Kidney epithelial cell (primary cell): ENCODE results near the gene INPP5A. TPM values are rescaled to one million over a fixed set of nuclear protein-coding genes. Genes with fewer than 3 reads are reported as not detected.

ENCODE experiments used
- DNase-seq: peaks from one replicate; pipeline ENCODE4 v3.0.0-alpha.2; 2010; ENCODE audit warnings: low read depth
- H3K27me3 ChIP-seq: 2 replicates; pipeline ENCODE4 v1.6.0; 2011; ENCODE audit warnings: low read length; ENCODE audit not compliant: control insufficient read depth, insufficient read depth
- H3K36me3 ChIP-seq: 2 replicates; pipeline ENCODE4 v1.5.1; 2011; ENCODE audit warnings: low read length; ENCODE audit not compliant: control insufficient read depth, insufficient read depth
- H3K4me3 ChIP-seq: 2 replicates; pipeline ENCODE4 v1.5.1; 2011; ENCODE audit warnings: low read depth, mild to moderate bottlenecking, control low read depth, low read length
- total RNA-seq: library from RNA; depleted of rRNA; stranded (reverse); fragments of >200 nt; gene quantifications from 2 replicates; pipeline ENCODE4 v1.2.3, GENCODE V29; 2015
- TF ChIP-seq, protein P1 (sequence below): IDR thresholded peaks from 2 replicates; pipeline ENCODE4 v1.5.1; 2011; ENCODE audit warnings: mild to moderate bottlenecking, moderate library complexity, low read length, control low read depth, inconsistent platforms; ENCODE audit not compliant: insufficient read depth, poor library complexity, severe bottlenecking

Gene INPP5A
- total RNA-seq, 1 donor from 2014 or later = 45.1 TPM

DNA sequence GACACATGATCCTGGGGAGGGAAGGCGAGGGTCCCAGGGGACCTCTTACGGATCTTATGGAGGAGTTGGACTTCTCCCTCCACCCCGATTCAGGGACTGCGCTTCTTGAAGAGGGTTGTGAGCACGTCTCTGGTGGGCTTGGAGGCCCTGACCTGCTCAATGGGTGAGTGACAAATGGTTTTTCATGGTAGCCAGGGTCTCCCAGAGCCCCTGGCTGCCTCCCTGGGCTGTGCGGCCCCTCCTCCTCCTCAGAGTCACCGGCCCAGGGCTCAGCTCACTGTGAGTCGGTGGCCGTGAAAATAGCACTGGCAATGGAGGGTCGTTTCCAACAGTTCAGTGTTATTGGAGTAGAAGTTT is 26.6 kb downstream of the INPP5A start:
- TF ChIP-seq, protein P1, sequence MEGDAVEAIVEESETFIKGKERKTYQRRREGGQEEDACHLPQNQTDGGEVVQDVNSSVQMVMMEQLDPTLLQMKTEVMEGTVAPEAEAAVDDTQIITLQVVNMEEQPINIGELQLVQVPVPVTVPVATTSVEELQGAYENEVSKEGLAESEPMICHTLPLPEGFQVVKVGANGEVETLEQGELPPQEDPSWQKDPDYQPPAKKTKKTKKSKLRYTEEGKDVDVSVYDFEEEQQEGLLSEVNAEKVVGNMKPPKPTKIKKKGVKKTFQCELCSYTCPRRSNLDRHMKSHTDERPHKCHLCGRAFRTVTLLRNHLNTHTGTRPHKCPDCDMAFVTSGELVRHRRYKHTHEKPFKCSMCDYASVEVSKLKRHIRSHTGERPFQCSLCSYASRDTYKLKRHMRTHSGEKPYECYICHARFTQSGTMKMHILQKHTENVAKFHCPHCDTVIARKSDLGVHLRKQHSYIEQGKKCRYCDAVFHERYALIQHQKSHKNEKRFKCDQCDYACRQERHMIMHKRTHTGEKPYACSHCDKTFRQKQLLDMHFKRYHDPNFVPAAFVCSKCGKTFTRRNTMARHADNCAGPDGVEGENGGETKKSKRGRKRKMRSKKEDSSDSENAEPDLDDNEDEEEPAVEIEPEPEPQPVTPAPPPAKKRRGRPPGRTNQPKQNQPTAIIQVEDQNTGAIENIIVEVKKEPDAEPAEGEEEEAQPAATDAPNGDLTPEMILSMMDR = no peak
- no peak for DNase-seq
- H3K36me3 ChIP-seq = no peaks in the 10 kb centered on the region
- no peaks in the 10 kb centered on the region for H3K27me3 ChIP-seq
- H3K4me3 ChIP-seq = no peak overlapping the region

DNA sequence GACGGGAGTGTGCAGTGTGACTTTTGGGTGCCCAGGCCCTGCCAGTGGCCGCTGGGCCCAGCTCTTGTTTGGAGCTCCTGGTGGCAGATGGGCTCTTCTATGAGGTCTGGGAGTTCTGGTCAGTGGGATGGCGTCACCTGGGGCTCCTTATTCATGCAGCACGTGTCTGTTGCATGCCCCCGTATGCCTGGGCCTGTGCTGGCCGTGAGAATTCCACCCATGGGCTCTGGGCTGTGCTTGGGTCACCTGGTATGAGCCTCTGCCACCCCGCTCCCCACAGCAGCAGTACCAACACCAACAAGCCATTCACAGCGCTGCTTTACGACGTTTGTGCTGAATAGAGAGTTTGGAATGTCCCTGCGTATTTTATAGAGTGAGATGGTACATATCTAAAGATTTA is 27.1 kb downstream of the INPP5A start:
- Histone ChIP-seq H3K27me3 (no peaks in the 10 kb centered on the region), H3K4me3 (no peak overlapping the region), H3K36me3 (no peaks in the 10 kb centered on the region)
- TF ChIP-seq, protein P1 = no peak
- DNase-seq = no peak

DNA sequence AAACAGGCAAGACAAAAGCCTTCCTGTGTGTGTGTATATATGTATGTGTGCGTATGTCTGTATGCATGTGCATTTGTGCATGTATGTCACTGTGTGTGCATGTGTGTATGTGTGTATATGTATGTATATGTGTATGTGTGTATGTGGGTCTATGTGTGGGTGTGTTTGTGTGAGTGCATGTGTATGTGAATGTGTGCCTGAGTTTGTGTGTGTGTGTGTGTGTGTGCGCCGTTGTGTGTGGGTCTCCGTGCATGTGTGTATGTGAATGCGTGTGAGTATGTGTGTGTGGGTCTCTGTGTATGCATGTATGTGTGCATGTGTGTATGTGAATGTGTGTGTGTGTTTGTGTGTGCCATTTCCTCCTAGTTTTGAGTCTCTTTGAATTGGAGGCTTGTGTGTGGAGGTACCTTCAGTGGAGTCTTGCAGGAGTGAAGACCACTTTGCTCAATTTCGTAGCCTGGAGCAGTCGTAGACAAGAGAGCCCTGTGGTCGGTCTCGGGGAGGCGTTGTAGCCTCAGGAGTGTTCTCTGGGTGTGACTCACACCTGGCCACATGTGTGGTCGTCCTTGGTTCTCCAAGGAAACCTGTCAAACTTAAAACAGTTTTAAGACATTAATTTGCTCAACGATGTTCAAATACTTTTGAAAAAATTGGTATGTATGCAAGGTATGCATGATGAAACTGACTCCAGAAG is 28.1 kb downstream of the INPP5A start:
- no peak overlapping the region for H3K4me3 ChIP-seq
- no peaks in the 10 kb centered on the region for H3K36me3 ChIP-seq
- no peak for DNase-seq
- TF ChIP-seq, protein P1 = no peak
- H3K27me3 ChIP-seq = no peaks in the 10 kb centered on the region

DNA sequence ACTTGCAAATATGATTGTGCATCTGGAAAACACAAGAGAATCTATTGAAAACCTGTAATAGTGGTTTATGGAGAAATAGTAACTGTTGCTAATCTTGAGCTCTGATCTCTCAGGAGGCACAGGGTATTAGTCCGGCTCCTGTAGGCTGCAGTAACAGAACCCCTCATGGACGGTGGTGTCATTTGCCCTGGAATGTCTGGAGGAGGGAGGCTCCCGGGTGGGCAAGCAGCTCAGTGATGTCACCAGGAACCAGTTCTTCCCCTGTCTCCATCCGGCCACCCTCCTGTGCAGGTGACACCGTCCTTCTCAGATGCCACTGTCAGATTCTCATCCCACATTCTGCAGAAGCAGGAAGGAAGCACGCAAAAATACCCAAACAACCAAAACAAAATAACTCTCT is 29.3 kb downstream of the INPP5A start:
- Histone ChIP-seq H3K27me3 (no peaks in the 10 kb centered on the region), H3K36me3 (no peaks in the 10 kb centered on the region), H3K4me3 (no peak overlapping the region)
- no peak for DNase-seq
- TF ChIP-seq, protein P1 = no peak

DNA sequence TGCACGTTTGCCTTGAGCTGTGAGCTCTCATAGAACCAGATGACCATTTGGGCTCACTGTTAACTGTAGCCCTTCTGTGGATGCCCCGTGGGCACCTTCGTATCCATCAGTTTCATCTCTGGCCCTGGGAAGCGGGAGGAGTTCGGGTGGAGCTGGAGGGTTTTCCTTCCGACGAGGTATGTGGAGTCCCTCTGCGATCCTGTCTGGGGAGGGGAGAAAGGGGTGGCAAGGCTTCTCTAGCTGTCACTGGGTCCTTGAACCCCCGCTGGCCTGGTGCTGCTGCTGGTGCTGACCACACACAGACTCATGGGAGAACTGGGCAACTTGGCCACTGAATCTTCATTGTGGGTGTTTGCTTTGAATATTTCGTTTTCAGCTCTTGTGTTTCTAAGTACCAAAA is 32.7 kb downstream of the INPP5A start:
- no peak for DNase-seq
- TF ChIP-seq, protein P1 = no peak
- Histone ChIP-seq H3K36me3 (no peaks in the 10 kb centered on the region), H3K27me3 (no peaks in the 10 kb centered on the region), H3K4me3 (no peak overlapping the region)

DNA sequence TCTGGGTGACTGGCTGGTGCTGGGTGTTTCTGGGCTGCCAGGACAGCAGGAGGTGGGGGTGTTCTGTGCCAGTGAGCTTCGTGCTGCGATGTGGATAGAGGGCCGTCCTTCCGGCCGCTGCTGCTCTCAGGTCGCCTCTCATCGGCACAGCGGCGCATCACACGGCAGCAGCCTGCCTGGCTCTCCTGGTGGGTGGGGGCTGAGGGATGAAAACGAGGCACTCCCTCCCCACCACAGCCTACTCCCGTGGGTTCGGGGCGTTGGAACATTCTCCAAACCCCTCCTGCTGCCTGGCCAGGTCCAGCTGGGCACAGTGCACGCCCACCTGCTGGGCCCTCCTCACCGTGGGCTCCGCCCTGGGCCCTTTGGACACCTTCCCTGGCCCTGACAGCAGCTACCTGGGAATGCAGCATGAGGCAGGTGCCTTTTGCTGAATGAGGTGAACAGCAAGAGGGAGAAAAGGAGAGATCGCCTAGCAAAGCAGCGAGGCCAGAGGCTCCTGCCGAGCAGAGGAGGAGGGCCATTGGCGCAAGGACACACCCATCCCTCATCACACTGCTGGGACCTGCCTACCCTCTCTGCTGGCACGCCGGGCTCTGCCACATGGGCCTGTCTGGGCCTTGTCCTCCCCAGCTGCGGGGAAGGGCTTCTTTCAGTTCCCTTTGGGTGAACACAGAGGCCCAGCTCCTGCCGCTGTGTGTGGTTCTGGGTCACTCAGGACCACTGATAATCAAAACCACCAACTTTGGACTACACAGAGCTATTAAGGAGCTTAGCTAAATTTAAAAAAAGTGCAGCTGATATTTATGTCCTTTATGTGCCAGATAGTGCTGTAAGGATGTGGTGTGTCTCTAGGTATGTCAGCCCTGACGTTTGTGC is 33.4 kb downstream of the INPP5A start:
- no peaks in the 10 kb centered on the region for H3K36me3 ChIP-seq
- TF ChIP-seq, protein P1 = no peak
- DNase-seq = no peak
- H3K4me3 ChIP-seq = no peak overlapping the region
- H3K27me3 ChIP-seq = no peaks in the 10 kb centered on the region
